ENCODE data around the gene FRMPD4.

Gene FRMPD4

DNA sequence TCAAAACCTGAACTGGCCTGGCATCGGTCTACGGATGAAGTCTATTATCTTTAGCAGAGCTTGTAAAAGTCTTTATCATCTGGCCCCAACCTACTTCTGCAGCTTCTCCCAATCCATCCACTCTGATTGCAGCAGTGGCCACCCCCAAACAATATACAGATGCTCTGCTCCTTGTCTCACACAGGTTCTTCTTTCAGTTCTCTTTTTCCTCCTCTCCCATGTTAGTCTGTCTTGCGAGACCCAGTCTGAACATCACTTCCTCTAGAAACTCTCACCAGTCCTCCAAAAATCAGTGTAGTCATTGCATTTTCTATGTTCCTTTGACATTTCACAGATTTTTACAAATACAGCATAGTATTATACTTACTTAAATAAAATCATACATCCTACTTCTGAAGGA, 163.0 kb downstream of the FRMPD4 start:
- in situ Hi-C loops (cut with MboI; ENCODE audit: low sequenced_read_pairs, unreplicated experiment), result loop anchor here (10.0 kb wide), 1 partner anchor 56 kb away; no protein-coding TSS in a partner anchor
- DNase-seq (ENCODE audit: low spot score), result no peak
- TF ChIP-seq, protein P1, sequence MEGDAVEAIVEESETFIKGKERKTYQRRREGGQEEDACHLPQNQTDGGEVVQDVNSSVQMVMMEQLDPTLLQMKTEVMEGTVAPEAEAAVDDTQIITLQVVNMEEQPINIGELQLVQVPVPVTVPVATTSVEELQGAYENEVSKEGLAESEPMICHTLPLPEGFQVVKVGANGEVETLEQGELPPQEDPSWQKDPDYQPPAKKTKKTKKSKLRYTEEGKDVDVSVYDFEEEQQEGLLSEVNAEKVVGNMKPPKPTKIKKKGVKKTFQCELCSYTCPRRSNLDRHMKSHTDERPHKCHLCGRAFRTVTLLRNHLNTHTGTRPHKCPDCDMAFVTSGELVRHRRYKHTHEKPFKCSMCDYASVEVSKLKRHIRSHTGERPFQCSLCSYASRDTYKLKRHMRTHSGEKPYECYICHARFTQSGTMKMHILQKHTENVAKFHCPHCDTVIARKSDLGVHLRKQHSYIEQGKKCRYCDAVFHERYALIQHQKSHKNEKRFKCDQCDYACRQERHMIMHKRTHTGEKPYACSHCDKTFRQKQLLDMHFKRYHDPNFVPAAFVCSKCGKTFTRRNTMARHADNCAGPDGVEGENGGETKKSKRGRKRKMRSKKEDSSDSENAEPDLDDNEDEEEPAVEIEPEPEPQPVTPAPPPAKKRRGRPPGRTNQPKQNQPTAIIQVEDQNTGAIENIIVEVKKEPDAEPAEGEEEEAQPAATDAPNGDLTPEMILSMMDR (IDR thresholded peaks at IDR 0.05; ENCODE audit: borderline replicate concordance, control extremely low read depth, extremely low read depth, insufficient read depth, missing control alignments), result no peak

DNA sequence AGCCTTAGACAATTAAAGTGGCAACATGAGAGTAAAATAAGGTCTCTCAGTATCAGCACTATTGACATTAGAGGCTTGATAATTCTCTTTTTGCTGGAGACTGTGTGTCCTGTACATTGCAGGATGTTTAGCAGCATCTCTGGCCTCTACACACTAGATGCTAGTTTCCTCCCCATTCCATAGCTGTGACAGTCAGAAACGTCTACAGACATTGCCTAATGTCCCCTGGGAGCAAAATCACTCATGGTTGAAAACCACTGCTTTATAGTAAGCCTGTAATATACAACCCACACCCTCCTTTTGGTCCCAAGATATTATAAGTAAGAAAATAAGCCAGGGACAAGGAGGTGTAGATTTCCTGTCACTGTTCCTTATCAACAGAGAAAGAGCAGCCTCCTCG, 166.0 kb downstream of the FRMPD4 start:
- in situ Hi-C loops (cut with MboI; ENCODE audit: low sequenced_read_pairs, unreplicated experiment), result loop anchor here (10.0 kb wide), 1 partner anchor 59 kb away; no protein-coding TSS in a partner anchor
- no peak for DNase-seq (ENCODE audit: low spot score)
- TF ChIP-seq, protein P1 (IDR thresholded peaks at IDR 0.05; ENCODE audit: borderline replicate concordance, control extremely low read depth, extremely low read depth, insufficient read depth, missing control alignments), result no peak

DNA sequence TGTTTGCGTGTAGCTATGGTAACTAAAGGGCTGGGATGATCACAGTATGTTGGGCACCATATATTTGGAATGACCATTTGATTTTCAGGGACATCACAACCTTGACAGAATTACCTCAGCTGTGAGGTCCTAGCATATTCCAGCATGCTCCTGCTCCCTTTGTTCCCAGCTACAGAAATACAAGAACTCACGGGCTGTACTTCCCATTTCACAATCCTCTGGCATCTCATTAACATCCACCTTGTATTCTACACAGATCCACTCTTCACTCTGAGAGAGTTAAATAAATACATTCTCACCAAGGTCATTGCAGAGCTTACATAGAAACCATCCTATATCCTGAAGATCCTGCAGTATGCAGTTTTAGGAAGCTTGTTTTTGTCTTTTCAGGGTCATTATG, 169.7 kb downstream of the FRMPD4 start:
- in situ Hi-C loops (cut with MboI; ENCODE audit: low sequenced_read_pairs, unreplicated experiment), result loop anchor here (10.0 kb wide), 1 partner anchor 63 kb away; no protein-coding TSS in a partner anchor
- no peak for DNase-seq (ENCODE audit: low spot score)
- TF ChIP-seq, protein P1 (IDR thresholded peaks at IDR 0.05; ENCODE audit: borderline replicate concordance, control extremely low read depth, extremely low read depth, insufficient read depth, missing control alignments), result no peak

DNA sequence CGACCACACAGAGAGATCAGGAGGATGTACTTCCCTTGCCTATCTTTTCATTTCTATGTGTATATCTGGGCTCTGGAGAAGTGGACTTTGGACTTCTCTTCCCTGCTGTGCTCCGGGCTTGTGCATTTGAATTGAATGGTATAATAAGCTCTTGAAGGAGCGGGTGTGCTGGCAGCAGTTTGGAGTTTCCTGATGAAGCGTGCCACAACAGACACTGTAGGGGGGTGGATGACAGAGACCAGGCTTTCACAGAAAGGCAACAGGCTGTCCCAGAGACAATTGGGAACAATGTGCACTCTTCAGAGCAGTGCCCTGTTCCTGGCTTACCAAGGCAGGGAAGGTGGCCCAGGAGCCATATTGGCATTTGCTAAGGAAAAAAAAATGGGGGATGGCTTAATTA, 170.1 kb downstream of the FRMPD4 start:
- in situ Hi-C loops (cut with MboI; ENCODE audit: low sequenced_read_pairs, unreplicated experiment), result loop anchor here (10.0 kb wide), 1 partner anchor 64 kb away; no protein-coding TSS in a partner anchor
- TF ChIP-seq, protein P1 (IDR thresholded peaks at IDR 0.05; ENCODE audit: borderline replicate concordance, control extremely low read depth, extremely low read depth, insufficient read depth, missing control alignments), result no peak
- DNase-seq (ENCODE audit: low spot score), result no peak

DNA sequence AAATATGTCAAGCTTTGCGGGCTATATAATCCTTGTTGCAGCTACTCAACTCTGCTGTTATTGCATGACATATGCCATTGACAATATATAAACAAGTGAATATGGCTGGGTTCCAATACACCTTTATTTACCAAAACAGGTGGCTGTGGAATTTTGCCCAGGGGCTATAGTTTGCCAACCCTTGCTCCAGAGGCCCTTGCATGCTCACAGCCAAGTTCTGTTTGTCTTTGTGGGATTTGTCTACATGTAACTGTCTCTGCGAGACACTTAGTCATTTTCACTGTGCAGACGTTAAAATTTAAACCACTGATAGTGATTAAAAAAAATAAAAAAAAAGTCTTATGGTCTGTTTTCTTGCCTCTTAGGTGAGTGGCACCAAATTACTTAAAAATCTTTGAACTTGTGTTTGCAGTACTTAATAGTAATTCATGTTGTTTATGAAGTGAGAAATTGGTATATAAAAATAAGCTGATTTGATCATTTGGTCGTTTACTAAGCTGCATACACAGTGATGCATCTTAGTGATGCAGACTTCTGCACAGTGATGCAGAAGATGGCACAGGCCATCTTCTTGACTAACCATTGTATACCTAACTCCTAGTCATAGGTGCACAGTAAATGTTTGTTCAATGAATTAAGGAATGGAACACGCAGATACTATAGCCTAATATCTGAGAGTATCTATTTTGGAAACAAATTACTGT, 170.9 kb downstream of the FRMPD4 start:
- no peak for DNase-seq (ENCODE audit: low spot score)
- in situ Hi-C loops (cut with MboI; ENCODE audit: low sequenced_read_pairs, unreplicated experiment), result loop anchor here (10.0 kb wide), 1 partner anchor 64 kb away; no protein-coding TSS in a partner anchor
- TF ChIP-seq, protein P1 (IDR thresholded peaks at IDR 0.05; ENCODE audit: borderline replicate concordance, control extremely low read depth, extremely low read depth, insufficient read depth, missing control alignments), result no peak

DNA sequence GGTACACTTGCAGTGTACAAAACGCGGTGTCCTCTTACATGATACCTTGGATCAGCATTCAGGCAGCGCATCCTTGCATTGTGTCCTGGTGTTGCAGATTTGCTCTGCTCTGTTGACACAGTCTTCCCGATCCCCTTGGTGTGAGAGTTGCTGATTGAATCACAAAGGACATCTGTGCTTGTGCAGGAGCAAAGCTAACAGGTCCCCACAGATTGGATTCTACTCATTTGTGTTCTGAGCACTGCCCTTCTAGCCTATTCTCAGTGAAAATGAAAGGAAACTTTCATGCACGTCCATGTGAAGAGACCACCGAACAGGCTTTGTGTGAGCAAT, 171.4 kb downstream of the FRMPD4 start:
- TF ChIP-seq, protein P1 (IDR thresholded peaks at IDR 0.05; ENCODE audit: borderline replicate concordance, control extremely low read depth, extremely low read depth, insufficient read depth, missing control alignments), result no peak
- no peak for DNase-seq (ENCODE audit: low spot score)
- in situ Hi-C loops (cut with MboI; ENCODE audit: low sequenced_read_pairs, unreplicated experiment), result loop anchor here (10.0 kb wide), 1 partner anchor 65 kb away; no protein-coding TSS in a partner anchor
